Tibial nerve (tissue), 4 donors: ENCODE data around the gene ABO.

Source experiments
- EP300 ChIP-seq, 2 donors: sonication (generic); formaldehyde crosslinking; IDR thresholded peaks; one replicate each; pipeline ENCODE4 v1.6.1; 2017; ENCODE audit warnings: antibody characterized with exemption in 2 of 2, mild to moderate bottlenecking in 1 of 2
- TF ChIP-seq, protein P1 (sequence below), 5 experiments: fragments of 200-600 bp in 3 of 5; fragments of 450-650 bp in 2 of 5; sonication (generic) in 3 of 5; IDR thresholded peaks; one replicate each; pipeline ENCODE4 v1.5.1; 2016 to 2019; ENCODE audit warnings: antibody characterized with exemption in 5 of 5, mild to moderate bottlenecking in 3 of 5, moderate library complexity in 2 of 5

DNA sequence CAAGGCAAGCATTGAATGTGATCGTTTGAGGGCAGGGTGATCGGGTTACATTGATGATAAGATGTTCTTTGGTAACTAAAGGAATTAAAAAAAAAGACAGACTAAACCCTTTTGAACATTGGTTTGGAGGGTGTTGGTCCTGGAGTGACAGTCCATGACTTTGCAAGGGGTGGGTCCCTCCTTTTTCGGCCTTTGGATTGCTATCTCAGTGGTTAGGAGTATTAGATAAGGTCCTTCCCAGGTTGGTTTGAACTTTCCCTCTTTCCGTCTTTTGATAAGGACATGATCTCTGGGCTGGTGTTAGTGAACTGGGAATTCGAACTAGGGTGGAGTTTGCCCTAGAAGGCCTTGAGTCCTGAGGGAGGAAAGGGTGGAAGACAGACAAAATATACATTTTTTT is 5.4 kb upstream of the ABO start:
- TF ChIP-seq, protein P1, sequence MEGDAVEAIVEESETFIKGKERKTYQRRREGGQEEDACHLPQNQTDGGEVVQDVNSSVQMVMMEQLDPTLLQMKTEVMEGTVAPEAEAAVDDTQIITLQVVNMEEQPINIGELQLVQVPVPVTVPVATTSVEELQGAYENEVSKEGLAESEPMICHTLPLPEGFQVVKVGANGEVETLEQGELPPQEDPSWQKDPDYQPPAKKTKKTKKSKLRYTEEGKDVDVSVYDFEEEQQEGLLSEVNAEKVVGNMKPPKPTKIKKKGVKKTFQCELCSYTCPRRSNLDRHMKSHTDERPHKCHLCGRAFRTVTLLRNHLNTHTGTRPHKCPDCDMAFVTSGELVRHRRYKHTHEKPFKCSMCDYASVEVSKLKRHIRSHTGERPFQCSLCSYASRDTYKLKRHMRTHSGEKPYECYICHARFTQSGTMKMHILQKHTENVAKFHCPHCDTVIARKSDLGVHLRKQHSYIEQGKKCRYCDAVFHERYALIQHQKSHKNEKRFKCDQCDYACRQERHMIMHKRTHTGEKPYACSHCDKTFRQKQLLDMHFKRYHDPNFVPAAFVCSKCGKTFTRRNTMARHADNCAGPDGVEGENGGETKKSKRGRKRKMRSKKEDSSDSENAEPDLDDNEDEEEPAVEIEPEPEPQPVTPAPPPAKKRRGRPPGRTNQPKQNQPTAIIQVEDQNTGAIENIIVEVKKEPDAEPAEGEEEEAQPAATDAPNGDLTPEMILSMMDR (IDR thresholded peaks at IDR 0.05), result no peak
- no peak for TF ChIP-seq EP300 (IDR thresholded peaks at IDR 0.05)
